HEK293 (cell line): ENCODE data around the gene AFG1L.

Experiments used
- FEZF1 ChIP-seq: fragments of 450-650 bp; formaldehyde crosslinking; IDR thresholded peaks from 2 replicates; pipeline ENCODE4 v1.5.1; 2016; ENCODE audit warnings: missing biosample characterization, missing genetic modification characterization
- HIC1 ChIP-seq: fragments of 450-650 bp; formaldehyde crosslinking; IDR thresholded peaks from 2 replicates; pipeline ENCODE4 v1.5.1; 2016; ENCODE audit warnings: missing biosample characterization, missing genetic modification characterization
- PATZ1 ChIP-seq: fragments of 450-650 bp; formaldehyde crosslinking; IDR thresholded peaks from 2 replicates; pipeline ENCODE4 v1.5.1; 2016; ENCODE audit warnings: missing biosample characterization, missing genetic modification characterization
- PRDM6 ChIP-seq: fragments of 450-650 bp; formaldehyde crosslinking; IDR thresholded peaks from 2 replicates; pipeline ENCODE4 v1.5.1; 2017; ENCODE audit warnings: missing biosample characterization, missing genetic modification characterization
- TRIM28 ChIP-seq: IDR thresholded peaks from 2 replicates; pipeline ENCODE4 v1.6.1; 2011; ENCODE audit warnings: low read length, control low read depth, borderline replicate concordance
- ZBTB6 ChIP-seq: fragments of 450-650 bp; formaldehyde crosslinking; IDR thresholded peaks from 2 replicates; pipeline ENCODE4 v1.5.1; 2017; ENCODE audit warnings: missing biosample characterization, missing genetic modification characterization
- ZFP41 ChIP-seq: fragments of 450-650 bp; formaldehyde crosslinking; IDR thresholded peaks from 2 replicates; pipeline ENCODE4 v1.5.1; 2016; ENCODE audit warnings: missing biosample characterization, missing genetic modification characterization, borderline replicate concordance
- ZNF146 ChIP-seq: fragments of 450-650 bp; formaldehyde crosslinking; IDR thresholded peaks from 2 replicates; pipeline ENCODE4 v1.5.1; 2016; ENCODE audit warnings: missing biosample characterization, missing genetic modification characterization
- ZNF157 ChIP-seq: fragments of 450-650 bp; formaldehyde crosslinking; IDR thresholded peaks from 2 replicates; pipeline ENCODE4 v1.5.1; 2016; ENCODE audit warnings: missing biosample characterization, missing genetic modification characterization
- ZNF214 ChIP-seq: fragments of 450-650 bp; formaldehyde crosslinking; IDR thresholded peaks from 2 replicates; pipeline ENCODE4 v1.5.1; 2017; ENCODE audit warnings: missing biosample characterization, mild to moderate bottlenecking, missing genetic modification characterization, borderline replicate concordance
- ZNF221 ChIP-seq: fragments of 450-650 bp; formaldehyde crosslinking; IDR thresholded peaks from 2 replicates; pipeline ENCODE4 v1.5.1; 2017; ENCODE audit warnings: missing biosample characterization, missing genetic modification characterization, borderline replicate concordance
- ZNF239 ChIP-seq: fragments of 450-650 bp; formaldehyde crosslinking; IDR thresholded peaks from 2 replicates; pipeline ENCODE4 v1.5.1; 2016; ENCODE audit warnings: missing biosample characterization, missing genetic modification characterization
- ZNF248 ChIP-seq: fragments of 450-650 bp; formaldehyde crosslinking; IDR thresholded peaks from 2 replicates; pipeline ENCODE4 v1.5.1; 2017; ENCODE audit warnings: missing biosample characterization, missing genetic modification characterization
- ZNF324 ChIP-seq: fragments of 450-650 bp; formaldehyde crosslinking; IDR thresholded peaks from 2 replicates; pipeline ENCODE4 v1.5.1; 2016; ENCODE audit warnings: missing biosample characterization, missing genetic modification characterization
- ZNF335 ChIP-seq: fragments of 450-650 bp; formaldehyde crosslinking; conservative IDR thresholded peaks from 2 replicates; pipeline ENCODE4 v1.5.1; 2016; ENCODE audit warnings: missing biosample characterization, missing genetic modification characterization
- ZNF350 ChIP-seq: fragments of 450-650 bp; formaldehyde crosslinking; IDR thresholded peaks from 2 replicates; pipeline ENCODE4 v1.5.0; 2017; ENCODE audit warnings: missing biosample characterization, mild to moderate bottlenecking, missing genetic modification characterization
- ZNF391 ChIP-seq: fragments of 450-650 bp; formaldehyde crosslinking; IDR thresholded peaks from 2 replicates; pipeline ENCODE4 v1.5.1; 2016; ENCODE audit warnings: low read depth, missing biosample characterization, missing genetic modification characterization, borderline replicate concordance
- ZNF514 ChIP-seq: fragments of 450-650 bp; formaldehyde crosslinking; IDR thresholded peaks from 2 replicates; pipeline ENCODE4 v1.5.1; 2016; ENCODE audit warnings: missing biosample characterization, missing genetic modification characterization
- ZNF521 ChIP-seq: fragments of 450-650 bp; formaldehyde crosslinking; IDR thresholded peaks from 2 replicates; pipeline ENCODE4 v1.5.1; 2017; ENCODE audit warnings: missing biosample characterization, mild to moderate bottlenecking, missing genetic modification characterization
- ZNF529 ChIP-seq: fragments of 450-650 bp; formaldehyde crosslinking; IDR thresholded peaks from 2 replicates; pipeline ENCODE4 v1.5.1; 2017; ENCODE audit warnings: missing genetic modification characterization, missing biosample characterization; ENCODE audit not compliant: insufficient replicate concordance
- ZNF549 ChIP-seq: fragments of 450-650 bp; IDR thresholded peaks from 2 replicates; pipeline ENCODE4 v1.5.1; 2018; ENCODE audit warnings: missing biosample characterization, missing genetic modification characterization, mild to moderate bottlenecking, inconsistent platforms, moderate library complexity
- ZNF629 ChIP-seq: fragments of 450-650 bp; formaldehyde crosslinking; IDR thresholded peaks from 2 replicates; pipeline ENCODE4 v1.5.1; 2017; ENCODE audit warnings: missing biosample characterization, missing genetic modification characterization
- ZNF654 ChIP-seq: fragments of 450-650 bp; formaldehyde crosslinking; IDR thresholded peaks from 2 replicates; pipeline ENCODE4 v1.5.1; 2016; ENCODE audit warnings: low read depth, missing biosample characterization, missing genetic modification characterization
- ZNF704 ChIP-seq: fragments of 450-650 bp; formaldehyde crosslinking; IDR thresholded peaks from 2 replicates; pipeline ENCODE4 v1.5.1; 2016; ENCODE audit warnings: missing biosample characterization, missing genetic modification characterization
- ZNF707 ChIP-seq: fragments of 450-650 bp; formaldehyde crosslinking; IDR thresholded peaks from 2 replicates; pipeline ENCODE4 v1.5.1; 2016; ENCODE audit warnings: missing biosample characterization, missing genetic modification characterization
- ZNF777 ChIP-seq: fragments of 450-650 bp; formaldehyde crosslinking; IDR thresholded peaks from 2 replicates; pipeline ENCODE4 v1.5.1; 2017; ENCODE audit warnings: missing biosample characterization, missing genetic modification characterization, borderline replicate concordance
- ZNF785 ChIP-seq: fragments of 450-650 bp; formaldehyde crosslinking; IDR thresholded peaks from 2 replicates; pipeline ENCODE4 v1.5.1; 2016; ENCODE audit warnings: missing biosample characterization, missing genetic modification characterization
- ZSCAN4 ChIP-seq: fragments of 450-650 bp; formaldehyde crosslinking; IDR thresholded peaks from 2 replicates; pipeline ENCODE4 v1.5.1; 2017; ENCODE audit warnings: missing biosample characterization, missing genetic modification characterization

Gene AFG1L

GRCh38 chr6:108260809-108261569, 33.9 kb upstream of the AFG1L start, which contains the start of gene SNX3 (continued):
- TF ChIP-seq ZSCAN4 (tag by site-specific recombination) (no peak), ZNF324 (no peak), ZNF391 (tag by site-specific recombination) (no peak), ZNF221 (no peak), FEZF1 (tag by site-specific recombination) (no peak), ZNF704 (tag by site-specific recombination) (no peak), PATZ1 (tag by site-specific recombination) (peak; percentile 93), ZNF248 (no peak), ZNF521 (no peak), ZNF529 (no peak), ZNF157 (no peak), HIC1 (tag by site-specific recombination) (peak; percentile 70; the same call in 1 of the 2 replicates), ZNF549 (tag by site-specific recombination) (no peak), ZNF350 (tag by site-specific recombination) (no peak), ZNF239 (no peak), TRIM28 (peak; percentile 75; the same call in 1 of the 2 replicates), ZNF214 (no peak), ZNF629 (peak; percentile 65; the same call in 1 of the 2 replicates), ZNF146 (tag by site-specific recombination) (no peak), ZBTB6 (tag by site-specific recombination) (no peak), ZNF707 (no peak), ZFP41 (tag by site-specific recombination) (no peak), ZNF335 (tag by site-specific recombination) (no peak), ZNF514 (no peak), ZNF654 (tag by site-specific recombination) (no peak), PRDM6 (tag by site-specific recombination) (no peak), ZNF777 (no peak), ZNF785 (tag by site-specific recombination) (0 out of 2 replicates have a peak, but pooled peaks have one; percentile 46)
